K562 treated with DMSO at 1 percent for 4 hours (cell line): ENCODE results near the gene CPA3. TPM values are rescaled to one million over a fixed set of nuclear protein-coding genes. Genes with fewer than 3 reads are reported as not detected.

Experiments
- total RNA-seq: library from RNA; unstranded; fragments of 300-600 nt; gene quantifications from 2 replicates; pipeline ENCODE4 v1.2.3, GENCODE V29; 2022; ENCODE audit not compliant: insufficient read depth

Gene CPA3
- total RNA-seq = not detected in 2 replicates

DNA sequence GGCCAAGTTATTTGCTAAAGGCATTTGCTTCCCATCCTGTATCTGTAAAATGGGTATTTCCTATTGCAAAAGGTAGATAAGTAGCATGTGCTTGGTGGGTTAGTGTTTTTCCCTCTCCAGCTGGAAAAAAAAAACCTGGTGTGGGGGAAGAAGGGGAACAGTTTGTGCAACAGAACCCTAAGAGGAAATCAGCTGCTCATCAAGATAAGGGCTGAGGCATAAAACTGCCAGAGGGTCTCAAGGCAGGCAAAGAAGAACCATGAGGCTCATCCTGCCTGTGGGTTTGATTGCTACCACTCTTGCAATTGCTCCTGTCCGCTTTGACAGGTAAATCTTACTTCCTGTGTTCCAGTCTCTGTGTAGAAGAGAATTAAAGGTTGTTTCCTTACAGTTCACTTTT lies at the start of gene CPA3:
Gene CPA3, plus strand, starts transcription at position 248 of the 400 bp plus-strand sequence. Its CDS starts 12 bp downstream, at position 260.

DNA sequence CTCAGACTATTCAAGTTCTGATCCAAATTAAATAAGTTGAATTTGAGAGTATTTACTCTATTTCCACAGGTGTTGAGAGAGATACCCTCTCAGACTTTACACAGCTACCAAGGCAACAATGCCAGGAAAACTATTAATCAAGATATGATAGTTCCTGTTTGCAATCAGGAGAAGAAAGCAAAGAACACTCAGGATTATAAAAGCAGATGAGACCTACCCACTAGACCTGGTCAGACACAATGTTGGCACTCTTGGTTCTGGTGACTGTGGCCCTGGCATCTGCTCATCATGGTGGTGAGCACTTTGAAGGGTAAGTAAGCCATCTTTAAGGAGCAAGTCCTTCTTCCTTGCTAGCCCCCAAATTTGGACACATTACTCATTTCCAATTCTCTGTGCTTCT lies 37.5 kb upstream of the CPA3 start, which contains the start of gene CPB1:
Gene CPB1, plus strand, starts transcription at position 227 of the 400 bp plus-strand sequence. Its CDS starts 13 bp downstream, at position 240.

Other genes with a start within 250 kb of the CPA3 start
- not detected in 2 replicates for gene AGTR1, start 167.4 kb upstream of the CPA3 start, total RNA-seq
- gene CPB1, start 37.5 kb upstream of the CPA3 start, total RNA-seq = not detected in 2 replicates
- 10.1 and 10.3 TPM in 2 replicates for gene GYG1, start 126.2 kb downstream of the CPA3 start, total RNA-seq
- 32.4 and 44.0 TPM in 2 replicates for gene HLTF, start 221.2 kb downstream of the CPA3 start, total RNA-seq